Measurements from ENCODE around the gene GPR107.

GPR107 gene

GRCh38 chr9:130040984-130041647 is 12.6 kb upstream of the GPR107 start:
- no peak for DNase-seq (ENCODE audit: low spot score)
- in situ Hi-C loops (cut with MboI; ENCODE audit: low sequenced_read_pairs, unreplicated experiment) = no loop called here
- no peak for TF ChIP-seq CTCF (IDR thresholded peaks at IDR 0.05; ENCODE audit: borderline replicate concordance, control extremely low read depth, extremely low read depth, insufficient read depth, missing control alignments)

- DNase-seq (ENCODE audit: low spot score) = no peak
- in situ Hi-C loops (cut with MboI; ENCODE audit: low sequenced_read_pairs, unreplicated experiment) = no loop called here
- TF ChIP-seq CTCF (IDR thresholded peaks at IDR 0.05; ENCODE audit: borderline replicate concordance, control extremely low read depth, extremely low read depth, insufficient read depth, missing control alignments) = no peak
Measured at GRCh38 chr9:130041648-130042405, 11.9 kb upstream of the GPR107 start.

GRCh38 chr9:130042406-130042884 is 11.3 kb upstream of the GPR107 start:
- no peak for TF ChIP-seq CTCF (IDR thresholded peaks at IDR 0.05; ENCODE audit: borderline replicate concordance, control extremely low read depth, extremely low read depth, insufficient read depth, missing control alignments)
- DNase-seq (ENCODE audit: low spot score) = no peak
- in situ Hi-C loops (cut with MboI; ENCODE audit: low sequenced_read_pairs, unreplicated experiment) = no loop called here

GRCh38 chr9:130042885-130043653 is 10.6 kb upstream of the GPR107 start, which contains the start of gene FNBP1:
FNBP1 (minus strand) TSS chr9:130043189; CDS start chr9:130042975, 214 bp downstream.
- no peak for TF ChIP-seq CTCF (IDR thresholded peaks at IDR 0.05; ENCODE audit: borderline replicate concordance, control extremely low read depth, extremely low read depth, insufficient read depth, missing control alignments)

GRCh38 chr9:130043654-130044623 is 9.8 kb upstream of the GPR107 start:
- no peak for TF ChIP-seq CTCF (IDR thresholded peaks at IDR 0.05; ENCODE audit: borderline replicate concordance, control extremely low read depth, extremely low read depth, insufficient read depth, missing control alignments)
- in situ Hi-C loops (cut with MboI; ENCODE audit: low sequenced_read_pairs, unreplicated experiment) = no loop called here
- DNase-seq (ENCODE audit: low spot score) = no peak

More at GRCh38 chr9:130042885-130043653, 10.6 kb upstream of the GPR107 start, which contains the start of gene FNBP1:
- in situ Hi-C loops (cut with MboI; ENCODE audit: low sequenced_read_pairs, unreplicated experiment) = no loop called here
- DNase-seq (ENCODE audit: low spot score) = peak; percentile 92

Data from GM13976 (cell line).